H1 (cell line): Measurements from ENCODE around the gene PANX1. TPM values are rescaled to one million over a fixed set of nuclear protein-coding genes. Genes with fewer than 3 reads are reported as not detected.

Experiments
- CTCF ChIA-PET: fragments of 300-600 bp; sonication (Branson Sonifier 250); formaldehyde crosslinking; loops from one replicate; lab custom pipeline; 2021; ENCODE audit not compliant: partially characterized antibody; lab: Charles Lee
- POLR2A ChIA-PET: fragments of 300-600 bp; sonication (Branson Sonifier 250); formaldehyde crosslinking; loops from one replicate; lab custom pipeline; 2021; ENCODE audit warnings: inconsistent platforms; ENCODE audit not compliant: partially characterized antibody; lab: Charles Lee
- DNase-seq, 2 experiments: peaks; one replicate each; pipeline versions ENCODE4 v3.0.0 to v3.0.0-alpha.2; 2010 to 2022; ENCODE audit warnings: low spot score in 2 of 2, low read depth in 1 of 2, mixed read lengths in 1 of 2
- FAIRE-seq: peaks from 2 replicates; lab custom pipeline; 2011; peaks lifted over from hg19 to GRCh38; lab: Jason Lieb, UNC
- H2AFZ ChIP-seq: 2 replicates; pipeline ENCODE4 v1.8.1; 2012; ENCODE audit warnings: low read length, inconsistent platforms
- H2AK5ac ChIP-seq: 2 replicates; pipeline ENCODE4 v1.6.1; 2013; ENCODE audit warnings: low read depth, low read length
- H2BK120ac ChIP-seq: replicated peaks from 2 replicates; pipeline ENCODE3; 2013; ENCODE audit warnings: low read depth, low read length, inconsistent platforms
- H2BK12ac ChIP-seq: 2 replicates; pipeline ENCODE4 v1.6.1; 2013; ENCODE audit warnings: low read depth, low read length
- H2BK15ac ChIP-seq: 2 replicates; pipeline ENCODE4 v1.6.1; 2013; ENCODE audit warnings: low read length
- H2BK20ac ChIP-seq: 2 replicates; pipeline ENCODE4 v1.6.1; 2013; ENCODE audit warnings: low read length
- H2BK5ac ChIP-seq: 2 replicates; pipeline ENCODE4 v1.6.1; 2013; ENCODE audit warnings: low read depth, low read length
- H3K14ac ChIP-seq: 2 replicates; pipeline ENCODE4 v1.6.1; 2013; ENCODE audit warnings: inconsistent platforms; ENCODE audit not compliant: insufficient read length
- H3K18ac ChIP-seq: 2 replicates; pipeline ENCODE4 v1.6.1; 2013; ENCODE audit warnings: low read length; ENCODE audit errors: extremely low read depth
- H3K23ac ChIP-seq: 2 replicates; pipeline ENCODE4 v1.6.1; 2013; ENCODE audit warnings: inconsistent platforms; ENCODE audit not compliant: insufficient read length
- H3K23me2 ChIP-seq: 2 replicates; pipeline ENCODE4 v1.6.1; 2013; ENCODE audit warnings: low read depth, low read length
- H3K27ac ChIP-seq: 2 replicates; pipeline ENCODE4 v1.6.1; 2011; ENCODE audit warnings: low read depth, low read length, inconsistent platforms
- H3K27me3 ChIP-seq, 4 experiments: replicated peaks in 1 of 4; 1 replicate in 1 of 4; 2 replicates in 3 of 4; pipeline versions ENCODE4 v1.6.1 to v1.8.1; 2011 to 2013; ENCODE audit warnings: low read length in 3 of 4, mild to moderate bottlenecking in 3 of 4, inconsistent platforms in 2 of 4, mixed read lengths in 2 of 4, moderate library complexity in 1 of 4; ENCODE audit not compliant: control insufficient read depth in 3 of 4, insufficient read depth in 3 of 4; ENCODE audit errors: extremely low read depth in 1 of 4
- H3K36me3 ChIP-seq, 4 experiments: 2 replicates each; pipeline versions ENCODE4 v1.6.1 to v1.8.1; 2011 to 2013; ENCODE audit warnings: mild to moderate bottlenecking in 4 of 4, low read length in 3 of 4, moderate library complexity in 2 of 4, control low read depth in 1 of 4, inconsistent platforms in 1 of 4; ENCODE audit not compliant: insufficient read depth in 4 of 4, control insufficient read depth in 2 of 4
- H3K4ac ChIP-seq: replicated peaks from 2 replicates; pipeline ENCODE3; 2013; ENCODE audit warnings: low read length, low read depth, mixed read lengths, inconsistent platforms; ENCODE audit not compliant: insufficient read length
- H3K4me1 ChIP-seq, 4 experiments: replicated peaks in 1 of 4; 1 replicate in 1 of 4; 2 replicates in 3 of 4; pipeline versions ENCODE4 v1.6.1 to v1.8.1; 2011 to 2013; ENCODE audit warnings: low read length in 3 of 4, inconsistent platforms in 2 of 4, mixed read lengths in 1 of 4; ENCODE audit not compliant: insufficient read depth in 4 of 4, control insufficient read depth in 3 of 4
- H3K4me2 ChIP-seq, 2 experiments: 2 replicates each; pipeline versions ENCODE4 v1.6.1 to v1.8.1; 2011 to 2013; ENCODE audit warnings: low read depth in 2 of 2, low read length in 2 of 2, control low read depth in 1 of 2, inconsistent platforms in 1 of 2, mild to moderate bottlenecking in 1 of 2; ENCODE audit not compliant: insufficient read depth in 1 of 2
- H3K4me3 ChIP-seq, 4 experiments: fragments of 200-600, 300-600 bp in 1 of 4; sonication (generic), shearing (Covaris generic), sonication (Bioruptor Twin) in 1 of 4; 2 replicates each; pipeline versions ENCODE4 v1.5.1 to v1.8.1; 2011 to 2016; ENCODE audit warnings: low read length in 4 of 4, low read depth in 3 of 4, control low read depth in 2 of 4, inconsistent platforms in 2 of 4, mild to moderate bottlenecking in 2 of 4, mixed read lengths in 1 of 4, moderate library complexity in 1 of 4; ENCODE audit not compliant: insufficient read depth in 2 of 4; ENCODE audit errors: extremely low read depth in 1 of 4
- H3K56ac ChIP-seq: replicated peaks from 2 replicates; pipeline ENCODE3; 2013; ENCODE audit warnings: low read depth, mild to moderate bottlenecking, mixed read lengths, low read length, inconsistent platforms; ENCODE audit not compliant: insufficient read length
- H3K79me1 ChIP-seq: 2 replicates; pipeline ENCODE4 v1.6.1; 2013; ENCODE audit warnings: low read depth, low read length, control low read depth
- H3K79me2 ChIP-seq, 2 experiments: 2 replicates each; pipeline versions ENCODE4 v1.6.1 to v1.8.1; 2012 to 2013; ENCODE audit warnings: low read length in 2 of 2, mild to moderate bottlenecking in 2 of 2, inconsistent platforms in 1 of 2; ENCODE audit not compliant: insufficient read depth in 2 of 2, control insufficient read depth in 1 of 2
- H3K9ac ChIP-seq, 4 experiments: replicated peaks in 1 of 4; 1 replicate in 1 of 4; 2 replicates in 3 of 4; pipeline versions ENCODE4 v1.6.1 to v1.8.1; 2011 to 2013; ENCODE audit warnings: low read depth in 3 of 4, low read length in 3 of 4, control low read depth in 2 of 4, mild to moderate bottlenecking in 2 of 4, moderate library complexity in 2 of 4, inconsistent platforms in 1 of 4; ENCODE audit errors: extremely low read depth in 1 of 4
- H3K9me3 ChIP-seq, 2 experiments: 2 replicates each; pipeline versions ENCODE4 v1.6.1 to v1.8.1; 2012 to 2013; ENCODE audit warnings: mild to moderate bottlenecking in 2 of 2, moderate library complexity in 2 of 2, control low read depth in 1 of 2, inconsistent platforms in 1 of 2, low read depth in 1 of 2, low read length in 1 of 2, mixed read lengths in 1 of 2; ENCODE audit not compliant: insufficient read depth in 2 of 2
- H4K20me1 ChIP-seq, 2 experiments: replicated peaks in 1 of 2; 2 replicates each; pipeline versions ENCODE3 to v1.8.1; 2011 to 2013; ENCODE audit warnings: inconsistent platforms in 2 of 2, low read length in 2 of 2, mild to moderate bottlenecking in 1 of 2; ENCODE audit not compliant: insufficient read depth in 2 of 2, control insufficient read depth in 1 of 2
- H4K5ac ChIP-seq: 2 replicates; pipeline ENCODE4 v1.6.1; 2013; ENCODE audit warnings: low read length, low read depth, mixed read lengths, inconsistent platforms; ENCODE audit not compliant: insufficient read length
- H4K8ac ChIP-seq: 2 replicates; pipeline ENCODE4 v1.8.0; 2013; ENCODE audit warnings: mild to moderate bottlenecking, moderate library complexity, low read length, inconsistent platforms; ENCODE audit not compliant: insufficient read depth; ENCODE audit errors: extremely low read depth
- H4K91ac ChIP-seq: replicated peaks from 2 replicates; pipeline ENCODE3; 2013; ENCODE audit warnings: low read length, mixed read lengths, inconsistent platforms; ENCODE audit not compliant: insufficient read length
- CBX8 ChIP-seq: fragments of 300-800, 300-1000 bp; sonication (generic); IDR thresholded peaks from 2 replicates; pipeline ENCODE4 v1.7.1; 2016; ENCODE audit warnings: low read depth, low read length, borderline replicate concordance
- E2F6 ChIP-seq: IDR thresholded peaks from 2 replicates; pipeline ENCODE4 v1.6.1; 2012; ENCODE audit warnings: inconsistent platforms
- FOSL1 ChIP-seq: IDR thresholded peaks from 2 replicates; pipeline ENCODE4 v1.6.1; 2011; ENCODE audit warnings: mild to moderate bottlenecking, low read depth, low read length, moderate library complexity; ENCODE audit not compliant: insufficient read depth
- KDM4A ChIP-seq: IDR thresholded peaks from one replicate; pipeline ENCODE4 v1.7.1; 2012; ENCODE audit warnings: low read depth, mild to moderate bottlenecking, moderate library complexity, low read length, inconsistent platforms; ENCODE audit not compliant: severe bottlenecking
- NANOG ChIP-seq: IDR thresholded peaks from 2 replicates; pipeline ENCODE4 v1.6.1; 2011; ENCODE audit warnings: low read length, low read depth, mild to moderate bottlenecking, inconsistent platforms; ENCODE audit not compliant: insufficient read depth, poor library complexity, severe bottlenecking
- PHF8 ChIP-seq: fragments of 200-600 bp; sonication (generic); conservative IDR thresholded peaks from 2 replicates; pipeline ENCODE4 v1.7.1; 2012; ENCODE audit warnings: low read depth, mild to moderate bottlenecking, inconsistent platforms, low read length, moderate library complexity
- WGBS, 2 experiments: shearing (Covaris generic) in 1 of 2; methylation state at CpG; one replicate each; pipeline versions ENCODE4 v1.1.6 to v1.1.7; 2013 to 2015; ENCODE audit warnings: low lambda C conversion rate in 2 of 2, mixed read lengths in 2 of 2, inconsistent platforms in 1 of 2, low coverage in 1 of 2, missing lambda C conversion rate in 1 of 2; ENCODE audit not compliant: insufficient replicate concordance in 2 of 2, insufficient coverage in 1 of 2, insufficient read length in 1 of 2; ENCODE audit errors: extremely low coverage in 1 of 2, missing lambda C conversion rate in 1 of 2; 5-methylcytosine and 5-hydroxymethylcytosine counted together
- polyA plus RNA-seq, 7 experiments: library from polyadenylated mRNA; depleted of rRNA in 3 of 7; stranded (reverse) in 5 of 7; unstranded in 2 of 7; fragments of >200 nt in 5 of 7; fragments of 200-250 nt in 2 of 7; gene quantifications; 1 replicate in 5 of 7; 2 replicates in 1 of 7; 4 replicates in 1 of 7; pipeline versions ENCODE4 v1.2.1 to v1.2.3, GENCODE V29; 2011 to 2013; ENCODE audit warnings: missing spikeins in 2 of 7, mixed read lengths in 2 of 7
- total RNA-seq: library from RNA; stranded (reverse); fragmentation: NEBNext Ultra II Directional; extraction: Animal tissue kit (Norgen Biotek cat#: 25700); gene quantifications from 2 replicates; pipeline ENCODE4 v1.2.1, GENCODE V29; 2021

PANX1 gene
- total and polyA plus RNA-seq, 2 of the 8 experiments (the other 6 are each of a cell fraction or from before 2014, with no cell fraction given) = 15.9 to 35.2 TPM

GRCh38 chr11:94201004-94201465 lies 72.4 kb downstream of the PANX1 start:
- Histone ChIP-seq H3K18ac (no peak overlapping the region), H2BK20ac (no peak overlapping the region), H4K5ac (no peak overlapping the region), H3K27me3 (no peaks in the 10 kb centered on the region), H3K56ac (no peak overlapping the region), H2BK120ac (no peak overlapping the region), H3K79me2 (no peaks in the 10 kb centered on the region), H2BK5ac (no peak overlapping the region), H3K9me3 (no peaks in the 10 kb centered on the region), H3K4me2 (no peak overlapping the region), H3K4me3 (no peak overlapping the region), H3K23ac (no peak overlapping the region), H4K91ac (no peak overlapping the region), H2AFZ (no peak overlapping the region), H2BK15ac (no peak overlapping the region), H3K79me1 (no peaks in the 10 kb centered on the region), H3K14ac (no peak overlapping the region), H3K9ac (no peak overlapping the region), H2AK5ac (no peak overlapping the region), H3K4me1 (no peaks in the 10 kb centered on the region), H4K8ac (no peak overlapping the region), H3K27ac (no peak overlapping the region), H3K4ac (no peak overlapping the region), H2BK12ac (no peak overlapping the region), H4K20me1 (no peaks in the 10 kb centered on the region), H3K23me2 (no peaks in the 10 kb centered on the region), H3K36me3 (no peaks in the 10 kb centered on the region)
- WGBS, 2 experiments = 84% methylated on average over 3 of the region's 3 CpGs; no CpG with 5 or more reads in 1 of the 2 experiments
- CTCF ChIA-PET = interaction anchor here (0.6 to 3.1 kb wide), 9 partner anchors 10 to 370 kb away, joined by 3 to 18 read pairs (median 4); no protein-coding TSS in a partner anchor
- no peak for DNase-seq
- no peak for FAIRE-seq
- POLR2A ChIA-PET = no interaction called here
- TF ChIP-seq NANOG (no peak), KDM4A (no peak), CBX8 (no peak), FOSL1 (no peak), PHF8 (no peak), E2F6 (no peak)
